GM20431 (cell line): ENCODE data around the gene SHISA8.

Source experiments
- in situ Hi-C: fragments of 300-500 bp; cut with MseI, MboI; formaldehyde crosslinking; loops from one replicate; pipeline ENCODE4 v1.15.0; 2020; ENCODE audit warnings: low sequenced_read_pairs; ENCODE audit not compliant: unreplicated experiment

Gene SHISA8

DNA sequence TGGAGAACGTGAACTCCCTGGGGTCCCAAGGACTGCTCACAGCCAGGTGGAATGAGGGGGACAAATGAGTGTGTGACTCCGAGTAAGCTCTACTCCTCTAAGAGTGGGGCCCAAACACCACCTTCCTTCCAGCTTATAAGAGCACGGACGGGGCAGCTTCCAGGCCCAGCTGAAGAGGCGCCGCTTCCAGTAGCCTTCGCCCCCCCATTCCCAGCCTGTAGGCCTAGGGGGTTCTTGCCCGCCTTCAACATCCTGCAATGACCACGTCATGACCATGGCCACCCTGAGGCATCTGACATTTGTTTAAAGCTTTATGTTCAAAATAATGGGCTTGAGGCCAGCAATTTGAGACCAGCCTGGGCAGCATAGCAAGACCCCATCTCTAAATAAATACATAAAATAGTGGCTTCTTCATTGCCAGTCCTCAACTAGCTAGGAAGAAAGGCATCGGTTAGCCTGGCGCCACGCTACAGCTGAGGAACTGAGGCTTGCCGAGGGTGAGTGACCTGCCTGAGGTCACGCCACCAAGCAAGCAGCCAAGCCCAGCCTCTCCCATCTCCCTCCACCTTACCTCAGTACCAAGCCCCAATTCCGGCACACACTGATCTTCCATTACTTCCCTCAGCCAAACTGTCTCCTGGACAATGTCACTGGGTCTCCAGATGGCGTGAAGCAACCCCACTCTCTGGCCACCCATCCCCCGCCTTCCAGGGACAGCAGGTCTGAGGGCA, 19.6 kb upstream of the SHISA8 start:
- in situ Hi-C loops: no loop called here

GRCh38 chr22:41933411-41934177, 18.7 kb upstream of the SHISA8 start:
- in situ Hi-C loops: no loop called here

DNA sequence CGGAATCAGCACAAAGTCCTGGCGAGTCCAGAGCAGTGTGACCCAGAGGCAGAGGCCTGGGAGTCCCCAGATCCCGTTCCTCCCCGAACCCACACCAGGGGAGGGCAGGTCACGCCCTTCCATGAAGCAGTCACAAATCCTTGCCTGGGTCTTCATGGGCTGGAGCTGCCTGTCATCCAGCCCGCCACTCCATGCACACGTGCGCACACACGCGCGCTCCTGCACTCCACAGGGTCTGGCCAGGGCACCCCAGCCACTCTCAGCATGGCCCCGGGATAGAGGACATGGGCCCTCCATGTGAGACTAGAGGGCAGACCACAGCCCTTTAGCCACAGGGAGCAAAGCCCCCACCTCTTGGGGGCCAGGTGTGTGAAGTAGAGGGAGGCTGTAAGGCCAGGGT, 17.5 kb upstream of the SHISA8 start:
- in situ Hi-C loops: no loop called here

GRCh38 chr22:41931701-41932269, 16.9 kb upstream of the SHISA8 start:
- in situ Hi-C loops: no loop called here

- in situ Hi-C loops: no loop called here
Measured at GRCh38 chr22:41929418-41929810, 14.5 kb upstream of the SHISA8 start.

DNA sequence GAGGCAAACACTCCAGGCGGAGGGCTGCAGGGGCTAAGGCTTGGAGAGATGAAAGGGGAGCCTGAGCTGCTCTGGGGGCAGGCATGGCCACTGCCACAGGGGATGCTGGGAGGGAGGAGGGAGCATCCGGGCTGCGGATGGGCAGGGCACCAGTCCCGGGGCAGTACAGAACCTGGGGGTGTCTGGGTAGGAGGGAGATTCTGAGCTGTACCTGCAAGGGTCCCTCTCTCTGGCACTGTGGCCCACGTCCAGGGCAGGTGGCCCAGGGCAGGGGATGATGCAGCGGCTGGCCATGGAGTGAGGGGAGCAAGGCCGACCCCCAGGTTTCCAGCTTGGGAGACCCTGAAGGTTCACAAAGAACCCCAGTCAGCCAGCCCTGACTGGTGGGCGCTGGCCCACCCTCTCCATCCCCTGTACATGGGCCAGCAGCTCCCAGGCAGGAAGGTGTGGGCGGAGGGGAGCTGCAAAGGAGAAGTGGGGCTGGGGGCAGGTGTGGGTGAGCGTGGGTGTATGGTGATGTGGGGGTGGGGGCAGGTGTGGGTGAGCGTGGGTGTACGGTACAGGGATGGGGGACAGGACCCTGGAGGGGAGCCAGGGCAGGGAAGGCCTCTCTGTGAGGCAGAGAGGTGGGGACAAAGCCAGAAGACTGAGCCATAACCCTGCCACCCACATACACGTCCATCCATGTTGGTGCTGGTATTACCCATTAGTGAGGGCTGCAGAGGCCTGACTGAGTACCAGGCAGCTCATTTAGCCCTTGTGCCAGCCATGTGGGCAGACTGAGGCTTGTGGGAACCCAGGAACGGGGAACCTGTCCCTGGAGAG, 13.9 kb upstream of the SHISA8 start:
- in situ Hi-C loops: no loop called here

DNA sequence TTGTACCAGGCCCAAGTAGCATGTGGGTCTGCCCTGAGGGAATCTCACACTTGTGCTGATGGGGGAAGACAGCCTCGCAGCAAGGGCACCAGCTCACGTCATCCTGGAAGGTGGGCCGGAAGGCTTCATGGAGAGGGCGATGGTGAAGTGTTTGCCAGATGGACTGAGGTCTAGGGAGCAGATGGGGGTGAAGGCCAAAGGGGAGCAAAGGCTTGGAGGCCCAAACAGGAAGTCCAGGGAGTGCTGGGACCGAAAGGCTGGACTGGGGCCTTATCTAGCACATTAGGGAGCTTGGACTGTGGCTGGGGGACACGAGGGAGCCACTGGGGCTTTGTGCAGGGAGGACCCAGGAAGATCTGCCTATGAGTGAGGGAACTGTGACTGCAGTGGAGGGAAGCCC, 12.9 kb upstream of the SHISA8 start:
- in situ Hi-C loops: no loop called here

DNA sequence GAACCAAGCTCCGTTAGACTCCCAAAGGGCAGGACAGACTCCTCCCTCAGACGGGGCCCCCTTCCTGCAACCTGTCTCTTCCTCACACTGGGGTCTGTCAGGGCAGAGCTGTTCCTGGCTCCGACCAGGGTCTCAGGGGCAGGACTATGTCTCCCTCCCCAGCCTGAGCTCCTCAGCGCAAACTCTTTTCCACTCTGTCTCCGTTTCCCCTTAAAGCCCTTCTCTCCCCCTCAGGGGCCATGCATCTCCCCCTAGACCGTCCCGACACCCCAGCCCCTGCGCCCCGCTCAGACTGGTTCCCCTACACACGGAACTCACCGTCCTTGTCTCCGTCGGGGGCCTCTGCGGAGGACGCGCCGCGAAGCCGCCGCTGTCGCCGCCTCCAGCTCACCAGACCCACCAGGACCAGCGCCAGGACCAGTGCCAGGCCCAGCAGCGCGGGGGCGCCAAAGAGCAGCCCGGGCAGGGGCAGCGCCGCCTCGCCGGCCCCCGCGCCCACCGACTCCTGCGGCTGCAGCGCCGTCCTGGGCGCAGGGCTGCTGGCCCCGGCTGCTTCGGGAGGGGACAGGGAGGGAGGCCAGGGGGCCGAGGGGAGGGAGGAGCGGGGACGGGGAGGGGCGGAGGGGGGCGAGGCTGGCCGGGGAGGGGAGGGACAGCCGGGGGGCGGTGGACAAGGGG, 11.0 kb upstream of the SHISA8 start:
- in situ Hi-C loops: no loop called here

DNA sequence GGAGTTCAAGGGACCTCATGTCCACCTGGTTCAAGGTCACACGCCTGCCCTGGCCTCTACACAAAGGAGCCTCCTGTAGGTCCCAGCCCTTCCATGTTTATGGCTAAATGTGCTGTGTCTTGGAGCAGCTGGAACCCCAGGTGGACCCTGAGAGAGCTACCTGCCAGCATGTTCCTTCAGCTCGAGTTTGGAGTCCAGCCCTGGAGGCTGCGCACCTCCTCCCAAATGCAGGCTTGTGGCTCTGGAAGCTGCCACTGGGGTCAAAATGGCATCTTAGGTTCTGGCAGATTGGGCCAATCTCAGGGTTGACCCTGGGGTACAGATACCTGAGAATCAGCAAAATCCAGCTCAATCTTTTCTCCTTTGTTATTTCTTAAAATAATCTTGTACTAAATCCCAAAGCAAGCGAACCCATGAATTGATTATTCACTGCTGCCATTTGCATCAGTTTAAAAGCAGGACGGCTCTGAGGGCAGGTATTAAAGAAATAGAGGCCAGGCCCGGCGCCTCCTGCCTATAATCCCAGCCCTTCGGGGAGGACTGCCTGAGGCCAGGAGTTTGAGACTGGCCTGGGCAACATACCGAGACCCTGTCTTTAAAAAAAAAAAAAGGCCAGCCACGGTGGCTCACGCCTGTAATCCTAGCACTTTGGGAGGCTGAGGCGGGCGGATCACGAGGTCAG, 8.9 kb upstream of the SHISA8 start:
- in situ Hi-C loops: no loop called here

DNA sequence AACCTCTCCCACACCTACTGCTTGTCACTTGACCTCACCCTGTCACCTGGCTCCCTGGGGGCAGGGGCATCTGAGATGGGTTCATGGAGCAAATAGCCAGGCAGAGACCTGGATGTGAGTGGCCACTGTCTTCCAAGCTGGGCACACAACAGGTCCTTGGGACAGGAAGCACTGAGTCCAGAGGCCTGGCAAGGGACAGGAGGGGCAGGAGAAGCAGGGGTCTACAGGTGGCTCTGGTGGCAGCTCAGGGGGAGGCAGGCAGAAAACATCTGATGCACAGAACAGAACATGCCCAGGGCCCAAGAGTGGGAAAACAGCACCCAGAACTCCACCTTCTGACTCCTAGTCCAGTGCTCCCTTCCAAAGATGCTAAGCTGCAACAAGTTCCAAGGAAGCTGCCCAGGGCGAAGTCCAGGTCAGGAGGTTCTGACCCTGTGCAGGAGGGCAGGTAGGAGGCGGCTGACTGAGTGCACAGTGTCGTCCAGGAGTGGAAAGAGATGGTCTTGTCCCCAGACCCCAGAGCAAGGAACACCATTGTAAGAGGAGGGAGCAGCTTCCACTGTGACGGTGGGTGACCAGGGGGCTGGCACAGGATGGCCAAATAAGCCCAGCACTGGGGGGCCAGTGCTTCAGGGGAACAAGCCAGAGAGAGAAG, 8.2 kb upstream of the SHISA8 start:
- in situ Hi-C loops: no loop called here

- in situ Hi-C loops: no loop called here
Measured at GRCh38 chr22:41922328-41922727, 7.5 kb upstream of the SHISA8 start.

DNA sequence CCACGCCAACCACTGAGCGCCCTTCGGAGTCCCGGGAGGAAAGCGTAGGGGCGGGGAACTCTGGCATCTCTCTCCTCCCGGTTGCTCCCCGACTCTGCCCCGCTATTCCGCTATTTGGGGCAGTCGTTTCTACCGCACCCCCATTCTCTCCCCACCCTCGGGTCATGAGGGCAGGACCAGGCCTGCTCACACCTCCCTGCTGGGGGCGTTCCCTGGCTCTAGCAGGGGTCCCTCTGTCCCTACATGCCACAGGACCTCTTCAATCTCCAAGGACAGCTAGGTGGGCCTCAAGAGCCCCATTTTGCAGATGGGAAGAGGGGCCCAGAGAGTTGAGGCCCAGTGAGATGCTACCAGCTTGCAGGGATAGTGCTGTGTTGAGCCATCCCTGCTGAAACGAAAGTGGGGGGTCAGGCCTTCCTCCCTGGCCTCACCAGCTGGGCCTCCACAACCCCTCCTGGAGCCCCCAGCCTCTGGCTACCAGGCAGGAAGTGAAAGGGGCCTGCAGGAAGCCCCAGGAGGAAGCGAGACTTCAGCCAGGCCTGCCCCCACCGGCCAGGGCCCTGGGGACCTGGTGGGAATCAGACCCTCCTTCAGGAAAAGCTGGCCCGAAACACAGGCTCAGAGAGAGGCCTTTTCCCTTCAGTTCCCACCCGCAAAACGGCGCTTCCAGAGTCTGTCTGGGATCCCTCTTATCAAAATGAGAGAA, 5.5 kb upstream of the SHISA8 start:
- in situ Hi-C loops: no loop called here

- in situ Hi-C loops: no loop called here
Measured at GRCh38 chr22:41919357-41920224, 4.7 kb upstream of the SHISA8 start.

- in situ Hi-C loops: no loop called here
Measured at GRCh38 chr22:41917903-41918791, 3.3 kb upstream of the SHISA8 start.

GRCh38 chr22:41917375-41917902, 2.6 kb upstream of the SHISA8 start:
- in situ Hi-C loops: no loop called here

GRCh38 chr22:41916745-41917358, 2.0 kb upstream of the SHISA8 start:
- in situ Hi-C loops: no loop called here
